Stimulated activated CD4-positive, alpha-beta T cell treated with anti-CD3 and anti-CD28 coated beads, Interleukin-15, amount 100 ng/mL, for 48 hours (primary cell): Measurements from ENCODE around the gene IQSEC3.
"Not testable (repeated sequence)": the region's sequence is repeated elsewhere in the genome, so short reads cannot be mapped to it uniquely, and the experiment has no call there.

Experiments used
- DNase-seq, 2 donors: peaks; one replicate each; pipeline ENCODE4 v3.0.0-alpha.2; 2020; ENCODE audit warnings: low read depth in 2 of 2

Gene IQSEC3

DNA sequence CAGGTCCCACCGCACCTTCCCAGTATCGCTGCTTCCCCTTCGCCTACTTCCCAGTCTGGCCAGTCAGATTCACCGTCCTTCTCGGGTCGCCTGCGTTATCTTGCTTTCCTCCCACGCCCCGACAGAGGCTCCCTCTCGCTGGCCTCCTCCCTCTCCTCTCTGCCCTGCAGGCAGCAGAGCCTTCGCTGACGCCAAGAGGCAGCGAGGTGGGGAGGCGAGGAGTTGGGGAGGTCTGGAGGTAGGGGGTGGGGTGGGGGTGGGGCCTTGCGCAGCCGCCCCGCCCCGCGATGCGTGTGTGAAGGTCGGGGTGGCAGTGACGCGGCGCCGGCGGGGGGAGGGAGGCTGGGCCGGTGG is at the start of gene IQSEC3:
Gene IQSEC3 (plus strand): TSS at position 340 of the 354 bp plus-strand sequence. CDS start 116 bp downstream, outside the sequence.
- DNase-seq: not testable (repeated sequence)

DNA sequence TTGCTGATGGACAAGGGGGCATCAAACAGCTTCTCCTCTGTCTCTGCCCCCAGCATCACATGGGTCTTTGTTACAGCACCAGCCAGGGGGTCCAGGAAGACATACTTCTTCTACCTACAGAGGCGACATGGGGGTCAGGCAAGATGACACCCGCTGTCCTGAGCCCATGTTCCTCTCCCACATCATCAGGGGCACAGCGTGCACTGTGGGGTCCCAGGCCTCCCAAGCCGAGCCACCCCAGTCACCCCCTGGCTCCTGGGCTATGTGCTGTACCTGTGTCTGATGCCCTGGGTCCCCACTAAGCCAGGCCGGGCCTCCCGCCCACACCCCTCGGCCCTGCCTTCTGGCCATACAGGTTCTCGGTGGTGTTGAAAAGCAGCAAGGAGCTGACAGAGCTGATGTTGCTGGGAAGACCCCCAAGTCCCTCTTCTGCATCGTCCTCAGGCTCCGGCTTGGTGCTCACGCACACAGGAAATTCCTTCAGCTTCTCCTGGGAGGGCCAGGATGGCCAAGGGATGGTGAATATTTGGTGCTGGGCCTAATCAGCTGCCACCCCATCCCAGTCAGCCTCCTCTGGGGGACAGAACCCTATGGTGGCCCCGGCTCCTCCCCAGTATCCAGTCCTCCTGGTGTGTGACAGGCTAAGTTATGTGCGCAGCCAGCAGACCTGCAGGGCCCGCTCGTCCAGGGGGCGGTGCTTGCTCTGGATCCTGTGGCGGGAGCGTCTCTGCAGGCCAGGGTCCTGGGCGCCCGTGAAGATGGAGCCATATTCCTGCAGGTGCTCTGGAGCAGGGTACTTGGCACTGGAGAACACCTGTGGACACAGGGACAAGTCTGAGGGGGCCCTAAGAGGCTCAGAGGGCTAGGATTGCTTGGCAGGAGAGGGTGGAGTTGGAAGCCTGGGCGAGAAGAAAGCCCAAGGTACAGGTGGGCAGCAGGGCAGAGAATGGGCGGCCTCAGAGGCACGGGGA is 48.9 kb upstream of the IQSEC3 start:
- not testable (repeated sequence) for DNase-seq

DNA sequence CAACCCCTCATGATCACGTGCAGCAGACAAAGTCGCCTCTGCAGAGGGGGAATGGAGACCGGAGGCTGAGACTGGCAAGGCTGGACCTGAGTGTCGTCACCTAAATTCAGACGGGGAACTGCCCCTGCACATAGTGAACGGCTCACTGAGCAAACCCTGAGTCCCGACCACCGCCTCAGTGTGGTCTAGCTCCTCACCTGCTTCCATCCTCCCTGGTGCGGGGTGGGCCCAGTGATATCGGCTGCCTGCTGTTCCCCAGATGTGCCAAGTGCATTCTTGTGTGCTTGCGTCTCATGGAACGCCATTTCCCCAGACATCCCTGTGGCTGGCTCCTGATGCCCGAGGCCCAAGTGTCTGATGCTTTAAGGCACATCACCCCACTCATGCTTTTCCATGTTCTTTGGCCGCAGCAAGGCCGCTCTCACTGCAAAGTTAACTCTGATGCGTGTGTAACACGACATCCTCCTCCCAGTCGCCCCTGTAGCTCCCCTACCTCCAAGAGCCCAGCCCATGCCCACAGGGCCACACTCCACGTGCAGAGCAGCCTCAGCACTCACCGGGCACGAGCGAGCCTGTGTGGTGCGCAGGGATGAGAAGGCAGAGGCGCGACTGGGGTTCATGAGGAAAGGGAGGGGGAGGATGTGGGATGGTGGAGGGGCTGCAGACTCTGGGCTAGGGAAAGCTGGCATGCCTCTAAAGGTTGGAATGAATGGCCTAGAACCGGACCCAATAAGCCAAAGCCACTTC is 47.6 kb upstream of the IQSEC3 start:
- not testable (repeated sequence) for DNase-seq

DNA sequence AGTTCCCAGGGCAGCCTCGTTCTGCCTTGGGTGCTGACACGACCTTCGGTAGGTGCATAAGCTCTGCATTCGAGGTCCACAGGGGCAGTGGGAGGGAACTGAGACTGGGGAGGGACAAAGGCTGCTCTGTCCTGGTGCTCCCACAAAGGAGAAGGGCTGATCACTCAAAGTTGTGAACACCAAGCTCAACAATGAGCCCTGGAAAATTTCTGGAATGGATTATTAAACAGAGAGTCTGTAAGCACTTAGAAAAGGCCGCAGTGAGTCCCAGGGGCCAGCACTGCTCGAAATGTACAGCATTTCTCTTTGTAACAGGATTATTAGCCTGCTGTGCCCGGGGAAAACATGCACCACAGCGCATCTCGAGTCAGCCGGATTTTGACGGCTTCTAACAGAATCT is 46.7 kb upstream of the IQSEC3 start:
- DNase-seq: not testable (repeated sequence)

DNA sequence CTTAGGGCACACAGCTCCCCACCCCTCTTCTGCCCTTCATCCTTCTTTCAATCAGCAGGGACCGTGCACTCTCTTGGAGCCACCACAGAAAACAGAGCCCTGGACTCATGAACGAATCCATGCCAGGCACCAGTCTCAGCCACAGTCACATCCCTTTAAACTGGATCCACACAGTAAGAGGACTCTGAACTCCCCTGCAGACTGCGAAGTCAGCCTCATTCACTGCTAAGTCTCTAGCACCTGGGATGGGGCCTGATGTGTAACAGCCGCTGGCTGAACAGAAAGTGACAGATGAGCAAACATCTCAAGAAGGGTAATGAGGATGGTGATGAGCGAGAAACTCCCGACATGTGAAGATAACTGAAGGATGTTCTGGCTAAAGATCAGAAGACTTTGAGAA is 45.8 kb upstream of the IQSEC3 start:
- DNase-seq: no peak

DNA sequence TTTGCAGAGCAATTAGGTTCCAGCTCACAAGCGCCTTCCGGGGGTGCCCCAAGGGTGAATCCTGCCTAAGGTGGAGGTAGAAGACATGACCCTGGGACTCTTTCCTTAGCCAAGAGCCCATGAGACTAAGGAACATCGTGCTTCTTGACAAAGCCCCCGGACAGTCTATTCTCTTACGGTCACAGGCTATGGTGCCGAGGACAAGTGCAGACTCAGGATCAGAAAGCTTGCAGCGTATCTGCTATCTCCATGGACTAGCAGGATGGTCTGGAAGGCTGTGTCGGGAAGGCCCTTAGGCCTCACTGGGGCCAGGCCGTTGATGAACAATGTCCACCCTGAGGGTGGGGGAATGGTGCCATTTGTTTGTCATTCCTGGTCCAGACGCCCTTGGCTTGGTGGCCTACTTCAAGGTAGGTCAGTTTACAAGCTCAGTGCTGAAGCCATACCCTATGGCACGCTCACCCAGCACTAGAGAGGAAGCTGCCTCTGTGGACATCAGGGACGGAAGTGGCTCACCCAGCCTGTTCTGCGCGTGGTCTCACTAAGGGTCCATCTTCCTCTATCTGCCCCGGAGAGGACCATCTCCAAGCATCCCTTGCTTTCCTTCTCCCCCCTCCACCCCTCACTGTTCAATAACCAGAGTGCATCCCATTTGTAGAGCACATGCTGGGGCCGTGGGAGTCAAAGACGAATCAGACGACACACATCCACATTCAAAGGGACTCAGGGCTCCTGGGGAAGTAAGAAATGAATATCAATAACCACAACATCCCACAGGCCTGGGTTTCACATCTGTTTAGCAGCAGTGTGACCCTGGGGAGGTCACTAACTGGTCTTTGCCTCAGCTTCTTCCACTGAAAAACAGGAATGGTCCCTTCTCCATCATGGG is 45.0 kb upstream of the IQSEC3 start:
- DNase-seq: peak; percentile 30 to 33

DNA sequence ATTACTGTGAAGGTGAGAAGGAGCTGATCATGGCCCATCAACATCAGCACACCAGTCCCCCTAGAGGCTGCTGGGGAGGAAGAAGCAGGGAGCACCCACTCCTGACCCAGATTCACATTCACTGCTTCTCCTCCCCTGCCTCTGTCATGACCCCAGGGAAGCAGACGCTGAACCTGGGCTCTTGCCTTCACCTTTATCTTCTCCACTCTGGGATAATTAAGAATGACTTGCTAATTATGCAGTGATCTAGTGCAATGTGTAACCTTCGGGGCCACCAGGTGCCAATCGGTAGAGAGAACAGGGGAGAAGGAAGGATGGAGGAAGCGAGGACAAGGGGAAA is 44.4 kb upstream of the IQSEC3 start:
- no peak for DNase-seq

DNA sequence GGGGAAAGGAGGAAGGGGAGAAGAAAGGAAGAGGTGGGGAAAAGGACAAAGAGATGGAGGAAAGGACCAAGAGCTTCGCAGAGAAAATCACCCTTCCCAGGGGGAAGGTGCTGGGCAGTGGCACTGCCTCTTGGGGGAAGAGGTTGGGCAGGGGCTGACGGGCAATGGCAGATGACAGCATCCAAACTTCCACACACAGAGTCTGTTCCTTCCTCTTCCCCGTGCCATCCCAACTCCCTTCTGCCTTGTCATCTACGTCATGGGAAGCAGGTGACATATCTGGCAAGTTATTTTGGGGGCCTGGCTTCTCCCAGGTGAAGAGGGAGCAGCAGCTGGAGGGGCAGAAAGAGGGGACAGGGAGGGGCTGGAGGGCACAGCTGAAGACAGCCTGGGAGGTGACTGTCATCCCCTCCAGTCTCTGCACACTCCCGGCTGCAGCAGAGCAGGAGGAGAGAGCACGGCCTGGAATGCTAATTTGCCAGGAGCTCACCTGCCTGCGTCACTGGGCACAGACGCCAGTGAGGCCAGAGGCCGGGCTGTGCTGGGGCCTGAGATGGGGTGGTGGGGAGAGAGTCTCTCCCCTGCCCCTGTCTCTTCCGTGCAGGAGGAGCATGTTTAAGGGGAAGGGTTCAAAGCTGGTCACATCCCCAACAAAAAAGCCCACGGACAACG is 43.9 kb upstream of the IQSEC3 start:
- DNase-seq: no peak

DNA sequence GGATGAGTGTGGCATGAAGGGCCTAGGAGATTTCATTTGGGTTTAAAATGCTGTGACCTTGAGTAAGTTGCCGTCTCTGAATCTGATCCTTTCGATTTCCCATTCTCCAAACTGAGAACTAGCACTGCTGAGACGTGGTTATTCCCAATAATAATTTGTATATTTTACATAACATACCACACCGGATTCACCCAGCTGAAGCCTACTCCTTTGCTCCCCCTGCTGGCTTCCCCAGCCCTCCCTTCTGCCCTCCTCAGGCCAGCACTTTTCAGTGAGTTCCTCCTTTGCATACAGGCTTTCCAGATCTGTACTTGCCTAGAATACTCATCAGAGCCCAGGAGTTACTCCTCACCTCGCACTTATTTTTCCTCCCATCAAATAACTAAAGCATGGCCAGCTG is 38.7 kb upstream of the IQSEC3 start:
- not testable (repeated sequence) for DNase-seq

DNA sequence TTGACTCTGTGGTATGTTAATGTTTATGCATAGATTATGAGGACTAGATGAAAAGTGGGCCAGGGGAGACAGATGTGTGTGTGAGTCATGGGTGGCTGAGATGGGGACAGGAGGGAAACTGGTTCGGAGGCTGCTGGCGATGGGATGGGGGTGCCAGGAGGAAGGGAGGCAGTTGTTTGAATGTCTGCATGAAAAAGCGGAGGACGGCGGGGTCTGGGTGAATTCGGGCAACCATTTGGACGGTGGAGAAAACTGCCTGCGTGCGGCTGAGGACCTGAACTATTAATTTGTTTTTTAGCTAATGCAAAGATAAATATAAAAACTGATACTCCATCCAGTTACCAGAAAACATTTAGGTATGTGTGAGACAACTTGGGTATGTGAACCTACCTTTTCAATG is 27.8 kb upstream of the IQSEC3 start:
- not testable (repeated sequence) for DNase-seq

DNA sequence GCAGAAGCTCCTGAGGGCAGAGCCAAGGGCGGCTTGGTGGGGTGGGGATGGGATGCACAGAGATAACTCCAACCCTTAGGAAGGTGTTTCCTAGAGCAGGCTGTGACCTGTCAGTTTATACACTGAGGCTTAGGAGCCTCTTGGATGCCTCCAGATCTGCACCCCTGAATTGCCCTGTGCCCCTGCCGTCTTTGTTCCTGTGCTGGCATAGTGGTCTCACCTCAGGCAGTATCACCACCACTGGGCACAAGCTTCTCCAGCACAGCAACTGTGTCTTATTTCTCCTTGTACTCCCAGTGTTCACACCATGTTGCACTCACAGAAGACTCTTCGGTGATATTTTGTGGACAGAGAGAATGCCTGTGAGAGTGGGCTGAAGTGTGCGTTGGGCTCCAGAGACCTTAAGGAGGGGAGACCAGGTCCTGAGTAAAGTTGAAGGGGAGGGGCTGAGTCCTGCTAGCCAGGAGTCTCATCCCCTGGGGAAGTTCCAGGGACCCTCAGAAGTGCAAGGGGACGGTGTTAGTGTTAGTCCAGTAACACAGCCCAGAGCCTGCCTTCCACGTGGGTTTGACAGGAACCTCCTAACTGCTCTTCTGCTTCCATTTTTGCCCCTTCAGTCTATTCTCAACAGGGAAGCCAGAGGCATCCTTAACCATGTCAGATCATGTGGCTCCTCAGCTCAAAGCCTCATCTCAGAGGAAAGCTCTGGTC is 26.9 kb upstream of the IQSEC3 start:
- DNase-seq: not testable (repeated sequence)

DNA sequence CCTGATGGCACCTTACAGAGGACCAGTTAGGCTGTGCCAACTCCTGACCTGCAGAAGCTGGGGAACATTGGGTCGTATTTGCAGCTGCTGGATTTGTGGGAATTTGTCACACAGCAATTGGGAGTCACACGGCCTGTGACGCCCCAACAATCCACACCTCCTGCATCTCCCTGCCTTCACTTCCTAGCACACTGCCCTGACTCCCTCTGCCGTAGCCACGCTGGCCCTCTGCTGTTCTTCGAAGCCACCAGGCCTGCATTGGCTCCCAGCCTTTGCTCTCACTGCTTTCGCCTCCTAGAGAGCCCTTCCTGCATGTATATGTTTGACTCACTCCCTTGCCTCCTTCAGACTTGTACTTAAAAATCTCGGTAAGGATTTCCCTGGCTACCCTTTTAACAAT is 22.2 kb upstream of the IQSEC3 start:
- DNase-seq: not testable (repeated sequence)

DNA sequence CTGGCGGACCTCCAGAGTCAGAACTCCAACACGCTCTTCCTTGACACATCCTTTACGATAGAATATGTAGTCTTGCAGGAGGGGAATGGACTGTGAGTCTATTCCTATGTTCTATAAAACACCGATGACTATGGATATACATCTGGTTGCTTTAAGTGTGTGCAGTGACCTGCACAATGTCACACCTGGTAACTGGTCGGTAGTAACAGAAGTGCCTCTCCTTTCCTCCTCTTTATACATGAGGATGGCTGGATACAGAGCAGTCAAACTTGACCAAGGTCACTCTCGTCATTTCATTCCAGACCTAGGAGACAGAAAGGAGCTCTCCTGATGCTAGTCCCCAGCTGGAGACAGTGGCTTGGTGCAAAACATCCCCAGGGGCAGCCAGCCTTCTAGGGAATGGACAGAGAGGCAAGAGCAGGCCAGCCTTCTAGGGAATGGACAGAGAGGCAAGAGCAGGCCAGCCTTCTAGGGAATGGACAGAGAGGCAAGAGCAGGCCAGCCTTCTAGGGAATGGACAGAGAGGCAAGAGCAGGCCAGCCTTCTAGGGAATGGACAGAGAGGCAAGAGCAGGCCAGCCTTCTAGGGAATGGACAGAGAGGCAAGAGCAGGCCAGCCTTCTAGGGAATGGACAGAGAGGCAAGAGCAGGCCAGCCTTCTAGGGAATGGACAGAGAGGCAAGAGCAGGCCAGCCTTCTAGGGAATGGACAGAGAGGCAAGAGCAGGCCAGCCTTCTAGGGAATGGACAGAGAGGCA is 21.2 kb upstream of the IQSEC3 start:
- not testable (repeated sequence) for DNase-seq

DNA sequence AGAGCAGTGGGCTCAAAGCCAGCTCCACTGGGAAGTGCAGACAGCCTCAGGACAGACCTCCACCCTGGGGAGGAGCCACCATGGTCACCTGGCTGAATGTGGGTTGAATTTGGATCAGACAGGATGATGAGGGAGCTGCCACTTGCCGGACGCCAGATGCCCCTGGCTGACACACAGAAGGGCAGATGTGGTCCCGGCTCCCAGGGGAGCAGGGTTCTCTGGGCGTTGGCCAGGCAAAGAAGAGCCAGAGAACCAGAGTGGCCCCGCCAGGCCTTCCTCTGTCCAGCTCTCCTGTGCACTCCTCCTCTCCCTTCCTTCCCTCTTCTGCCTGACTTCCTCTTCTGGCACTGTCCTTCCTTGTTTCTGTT is 20.6 kb upstream of the IQSEC3 start:
- not testable (repeated sequence) for DNase-seq

DNA sequence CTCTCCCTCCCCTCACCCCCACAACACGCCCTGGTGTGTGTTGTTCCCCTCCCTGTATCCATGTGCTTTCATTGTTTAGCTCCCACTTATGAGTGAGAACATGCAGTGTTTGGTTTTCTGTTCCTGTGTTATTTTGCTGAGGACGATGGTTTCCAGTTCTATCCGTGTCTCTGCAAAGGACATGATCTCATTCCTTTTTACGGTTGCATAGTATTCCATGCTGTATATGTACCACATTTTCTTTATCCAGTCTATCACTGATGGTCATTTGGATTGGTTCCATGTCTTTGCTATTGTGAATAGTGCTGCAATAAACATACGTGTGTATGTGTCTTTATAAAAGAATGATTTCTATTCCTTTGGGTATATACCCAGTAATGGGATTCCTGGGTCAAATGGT is 20.0 kb upstream of the IQSEC3 start:
- DNase-seq: not testable (repeated sequence)

DNA sequence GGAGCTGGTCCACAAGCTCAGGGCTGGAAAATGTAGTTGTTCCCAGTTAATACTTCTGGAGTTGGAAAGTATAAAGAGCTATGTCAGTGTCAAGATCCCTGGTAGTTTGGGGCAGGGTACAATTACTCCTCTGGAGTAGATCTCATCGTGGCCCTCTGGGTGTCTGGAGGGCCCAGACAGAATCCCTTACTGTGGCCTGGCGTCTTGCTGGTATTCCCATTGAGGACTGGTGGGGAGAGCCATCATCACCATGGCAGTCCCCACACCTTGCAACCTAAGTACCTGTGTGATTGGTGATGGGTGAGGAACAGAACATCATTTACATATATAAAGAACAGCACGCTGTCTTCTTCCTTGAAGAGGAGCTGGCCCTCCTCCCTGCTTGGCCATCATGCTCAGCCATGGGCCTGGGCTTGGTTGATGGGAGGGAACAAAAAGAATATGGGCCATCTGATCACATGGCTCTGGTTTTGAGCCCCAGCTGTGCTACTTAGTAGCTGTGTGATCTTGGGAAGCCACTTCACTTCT is 18.8 kb upstream of the IQSEC3 start:
- not testable (repeated sequence) for DNase-seq

DNA sequence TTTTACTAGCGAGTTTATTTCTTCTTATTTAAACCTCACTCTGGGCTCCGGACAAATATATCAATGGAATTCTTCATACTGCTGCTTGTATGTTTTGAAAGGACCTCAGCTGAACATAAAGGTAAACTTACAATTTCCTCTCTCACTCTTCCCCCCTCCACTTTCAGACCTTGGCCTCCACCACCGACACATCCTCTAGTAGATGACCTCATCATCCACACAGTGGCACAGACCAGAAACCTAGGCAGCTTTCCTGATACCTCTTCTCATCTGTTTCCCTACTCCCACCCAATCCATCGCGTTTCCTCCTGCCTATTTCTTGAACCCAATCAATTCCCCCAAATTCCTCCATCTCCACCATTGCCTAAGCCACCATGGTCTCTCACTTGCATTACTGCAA is 17.4 kb upstream of the IQSEC3 start:
- DNase-seq: not testable (repeated sequence)

DNA sequence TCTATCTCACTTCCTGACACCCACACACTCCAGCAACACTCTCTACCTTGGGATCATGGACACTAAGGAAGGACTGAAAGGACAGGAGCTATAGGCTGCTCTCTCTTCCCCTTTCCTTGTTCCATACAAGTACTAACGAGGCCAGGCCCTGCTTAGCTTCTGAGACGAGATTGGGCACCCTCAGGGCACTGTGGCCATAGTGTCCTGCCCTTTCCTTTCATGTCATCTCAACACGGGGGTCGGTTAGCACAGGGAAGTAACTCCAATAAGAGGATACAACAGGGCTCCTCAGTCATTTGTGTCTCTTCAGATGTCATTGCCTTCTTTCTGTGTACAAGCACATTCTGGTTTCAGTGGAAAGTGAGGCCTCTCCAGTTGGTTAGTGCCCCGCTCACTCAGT is 15.5 kb upstream of the IQSEC3 start:
- DNase-seq: not testable (repeated sequence)

DNA sequence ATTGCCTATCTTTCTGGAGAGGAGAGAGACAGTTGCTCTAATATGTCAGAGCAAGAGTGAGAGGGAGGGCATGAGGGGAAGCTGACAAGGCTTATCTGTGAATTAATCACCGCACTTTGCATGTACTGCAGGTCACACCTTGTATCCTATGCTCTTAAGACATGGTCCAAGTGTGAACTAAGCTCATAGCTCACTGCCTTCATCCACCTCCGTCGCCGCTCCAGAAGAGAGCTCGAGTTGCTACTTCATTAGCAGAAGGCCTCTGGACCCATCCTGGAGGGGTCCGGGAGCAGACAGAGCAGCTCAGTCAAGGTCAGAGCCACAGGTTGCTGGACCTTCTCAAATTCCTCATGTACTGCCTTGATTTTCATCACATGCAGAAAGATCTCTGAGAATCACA is 14.6 kb upstream of the IQSEC3 start:
- not testable (repeated sequence) for DNase-seq
